RWPE1 (cell line): ENCODE measurements around the gene RIPOR1.
"Not testable (repeated sequence)": the region's sequence is repeated elsewhere in the genome, so short reads cannot be mapped to it uniquely, and the experiment has no call there.

ENCODE experiments used
- CTCF ChIA-PET: fragments of 350-600 bp; sonication (Branson Sonifier 250); formaldehyde crosslinking; extraction: SDS; loops from one replicate; lab custom pipeline; 2021; lab: Yijun Ruan, JAX
- POLR2A ChIA-PET: fragments of 400-600 bp; formaldehyde crosslinking; extraction: SDS; loops from one replicate; lab custom pipeline; 2020; ENCODE audit warnings: antibody characterized with exemption; ENCODE audit not compliant: low non-redundant PET; lab: Yijun Ruan, JAX
- DNase-seq: peaks from one replicate; pipeline ENCODE4 v3.0.0; 2012; ENCODE audit warnings: low spot score
- H3K27ac ChIP-seq: fragments of 450-650 bp; 2 replicates; pipeline ENCODE4 v1.5.1; 2017
- CTCF ChIP-seq: fragments of 450-650 bp; conservative IDR thresholded peaks from 2 replicates; pipeline ENCODE4 v1.5.1; 2017; ENCODE audit warnings: low read depth, mild to moderate bottlenecking

RIPOR1 gene

GRCh38 chr16:67483731-67484525, 44.7 kb upstream of the RIPOR1 start:
- ChIA-PET POLR2A (no interaction called here), CTCF (no interaction called here)
- peak overlapping the region; percentile 83 for H3K27ac ChIP-seq
- no peak for DNase-seq
- no peak for TF ChIP-seq CTCF

- TF ChIP-seq CTCF, result no peak
- no peak for DNase-seq
- peak overlapping the region; percentile 42 for H3K27ac ChIP-seq
- CTCF ChIA-PET, result no interaction called here
- POLR2A ChIA-PET, result no interaction called here
Observed at GRCh38 chr16:67486805-67487204, 41.8 kb upstream of the RIPOR1 start.

GRCh38 chr16:67487561-67487960, 41.1 kb upstream of the RIPOR1 start:
- H3K27ac ChIP-seq, POLR2A ChIA-PET, DNase-seq: not testable (repeated sequence)
- CTCF ChIA-PET, result interaction anchor here (0.6 kb wide), 1 partner anchor 25 kb away, joined by 4 read pairs; no protein-coding TSS in a partner anchor

GRCh38 chr16:67489401-67490083, 39.1 kb upstream of the RIPOR1 start:
- H3K27ac ChIP-seq, result no peak overlapping the region
- POLR2A ChIA-PET, result no interaction called here
- no peak for TF ChIP-seq CTCF
- DNase-seq, result no peak
- CTCF ChIA-PET, result interaction anchor here (0.6 to 1.0 kb wide), 2 partner anchors 54 to 178 kb away, joined by 3 to 6 read pairs; no protein-coding TSS in a partner anchor

GRCh38 chr16:67490335-67491096, 38.1 kb upstream of the RIPOR1 start:
- no peak for TF ChIP-seq CTCF
- CTCF ChIA-PET, result interaction anchor here (0.6 to 1.1 kb wide), 5 partner anchors 23 to 553 kb away, joined by 3 to 6 read pairs (median 4); no protein-coding TSS in a partner anchor
- POLR2A ChIA-PET, result no interaction called here
- DNase-seq, result no peak
- no peak overlapping the region for H3K27ac ChIP-seq

GRCh38 chr16:67499106-67499505, 29.5 kb upstream of the RIPOR1 start:
- POLR2A ChIA-PET, result no interaction called here
- CTCF ChIA-PET, result interaction anchor here (1.7 kb wide), 1 partner anchor 22 kb away, joined by 9 read pairs; no protein-coding TSS in a partner anchor
- no peak for DNase-seq
- no peak for TF ChIP-seq CTCF
- H3K27ac ChIP-seq, result no peak overlapping the region
